ENCODE measurements around the gene APBA2.

APBA2 gene

GRCh38 chr15:29110176-29110575 lies 224.4 kb downstream of the APBA2 start:
- H3K36me3 ChIP-seq (ENCODE audit: insufficient read depth, low read length): no peaks in the 10 kb centered on the region
- H3F3A ChIP-seq (ENCODE audit: insufficient read depth, low read length): no peaks in the 10 kb centered on the region
- H4K20me1 ChIP-seq (ENCODE audit: insufficient read depth, low read length): no peaks in the 10 kb centered on the region
- no peak overlapping the region for H2AFZ ChIP-seq (ENCODE audit: low read length)
- H3K9me3 ChIP-seq (ENCODE audit: low read length): no peaks in the 10 kb centered on the region
- H3K4me2 ChIP-seq (ENCODE audit: low read length): no peak overlapping the region
- no peak overlapping the region for H3K27ac ChIP-seq (ENCODE audit: low read depth, low read length, poor library complexity, severe bottlenecking)
- no peaks in the 10 kb centered on the region for H3K9me2 ChIP-seq (ENCODE audit: low read depth, low read length)
- TF ChIP-seq EZH2 (IDR thresholded peaks at IDR 0.05; ENCODE audit: borderline replicate concordance, low read length): no peak
- TF ChIP-seq, protein P1, sequence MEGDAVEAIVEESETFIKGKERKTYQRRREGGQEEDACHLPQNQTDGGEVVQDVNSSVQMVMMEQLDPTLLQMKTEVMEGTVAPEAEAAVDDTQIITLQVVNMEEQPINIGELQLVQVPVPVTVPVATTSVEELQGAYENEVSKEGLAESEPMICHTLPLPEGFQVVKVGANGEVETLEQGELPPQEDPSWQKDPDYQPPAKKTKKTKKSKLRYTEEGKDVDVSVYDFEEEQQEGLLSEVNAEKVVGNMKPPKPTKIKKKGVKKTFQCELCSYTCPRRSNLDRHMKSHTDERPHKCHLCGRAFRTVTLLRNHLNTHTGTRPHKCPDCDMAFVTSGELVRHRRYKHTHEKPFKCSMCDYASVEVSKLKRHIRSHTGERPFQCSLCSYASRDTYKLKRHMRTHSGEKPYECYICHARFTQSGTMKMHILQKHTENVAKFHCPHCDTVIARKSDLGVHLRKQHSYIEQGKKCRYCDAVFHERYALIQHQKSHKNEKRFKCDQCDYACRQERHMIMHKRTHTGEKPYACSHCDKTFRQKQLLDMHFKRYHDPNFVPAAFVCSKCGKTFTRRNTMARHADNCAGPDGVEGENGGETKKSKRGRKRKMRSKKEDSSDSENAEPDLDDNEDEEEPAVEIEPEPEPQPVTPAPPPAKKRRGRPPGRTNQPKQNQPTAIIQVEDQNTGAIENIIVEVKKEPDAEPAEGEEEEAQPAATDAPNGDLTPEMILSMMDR (IDR thresholded peaks at IDR 0.05; ENCODE audit: low read length): no peak
- H3K4me1 ChIP-seq (ENCODE audit: insufficient read depth, low read length, severe bottlenecking): no peaks in the 10 kb centered on the region
- H3K4me3 ChIP-seq (ENCODE audit: low read depth, low read length, poor library complexity, severe bottlenecking): no peak overlapping the region
- H3K27me3 ChIP-seq (ENCODE audit: insufficient read depth, low read length): no peaks in the 10 kb centered on the region
- H3K9ac ChIP-seq (ENCODE audit: low read length): no peak overlapping the region
- H3K79me2 ChIP-seq (ENCODE audit: insufficient read depth, low read length): no peaks in the 10 kb centered on the region

DNA sequence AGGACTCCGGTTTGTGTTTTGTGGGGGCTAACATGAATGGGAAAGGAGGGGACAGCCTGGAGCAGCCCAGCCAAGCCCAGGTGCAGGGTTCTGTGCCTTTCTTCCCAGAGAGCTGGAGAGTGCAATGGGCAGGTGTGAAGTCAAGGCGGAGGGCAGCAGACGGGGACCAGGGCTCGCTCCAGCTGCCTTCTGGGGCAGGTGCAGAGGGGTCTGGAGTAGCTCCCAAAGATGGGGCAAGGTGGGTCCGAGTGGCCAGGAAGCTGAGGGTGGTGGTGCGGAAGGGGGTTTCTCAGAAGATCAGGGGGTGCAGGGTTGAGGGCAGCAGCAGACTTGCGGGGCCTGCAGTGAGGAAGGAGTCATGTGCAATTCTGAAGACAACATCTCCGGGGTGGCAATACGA lies 225.0 kb downstream of the APBA2 start:
- H4K20me1 ChIP-seq (ENCODE audit: insufficient read depth, low read length): no peaks in the 10 kb centered on the region
- no peaks in the 10 kb centered on the region for H3K4me1 ChIP-seq (ENCODE audit: insufficient read depth, low read length, severe bottlenecking)
- H3K27me3 ChIP-seq (ENCODE audit: insufficient read depth, low read length): no peaks in the 10 kb centered on the region
- H2AFZ ChIP-seq (ENCODE audit: low read length): no peak overlapping the region
- H3K9me2 ChIP-seq (ENCODE audit: low read depth, low read length): no peaks in the 10 kb centered on the region
- H3K9ac ChIP-seq (ENCODE audit: low read length): no peak overlapping the region
- no peak overlapping the region for H3K4me2 ChIP-seq (ENCODE audit: low read length)
- TF ChIP-seq EZH2 (IDR thresholded peaks at IDR 0.05; ENCODE audit: borderline replicate concordance, low read length): no peak
- TF ChIP-seq, protein P1 (IDR thresholded peaks at IDR 0.05; ENCODE audit: low read length): no peak
- no peak overlapping the region for H3K4me3 ChIP-seq (ENCODE audit: low read depth, low read length, poor library complexity, severe bottlenecking)
- no peak overlapping the region for H3K27ac ChIP-seq (ENCODE audit: low read depth, low read length, poor library complexity, severe bottlenecking)
- no peaks in the 10 kb centered on the region for H3K79me2 ChIP-seq (ENCODE audit: insufficient read depth, low read length)
- no peaks in the 10 kb centered on the region for H3K36me3 ChIP-seq (ENCODE audit: insufficient read depth, low read length)
- H3K9me3 ChIP-seq (ENCODE audit: low read length): no peaks in the 10 kb centered on the region
- no peaks in the 10 kb centered on the region for H3F3A ChIP-seq (ENCODE audit: insufficient read depth, low read length)

DNA sequence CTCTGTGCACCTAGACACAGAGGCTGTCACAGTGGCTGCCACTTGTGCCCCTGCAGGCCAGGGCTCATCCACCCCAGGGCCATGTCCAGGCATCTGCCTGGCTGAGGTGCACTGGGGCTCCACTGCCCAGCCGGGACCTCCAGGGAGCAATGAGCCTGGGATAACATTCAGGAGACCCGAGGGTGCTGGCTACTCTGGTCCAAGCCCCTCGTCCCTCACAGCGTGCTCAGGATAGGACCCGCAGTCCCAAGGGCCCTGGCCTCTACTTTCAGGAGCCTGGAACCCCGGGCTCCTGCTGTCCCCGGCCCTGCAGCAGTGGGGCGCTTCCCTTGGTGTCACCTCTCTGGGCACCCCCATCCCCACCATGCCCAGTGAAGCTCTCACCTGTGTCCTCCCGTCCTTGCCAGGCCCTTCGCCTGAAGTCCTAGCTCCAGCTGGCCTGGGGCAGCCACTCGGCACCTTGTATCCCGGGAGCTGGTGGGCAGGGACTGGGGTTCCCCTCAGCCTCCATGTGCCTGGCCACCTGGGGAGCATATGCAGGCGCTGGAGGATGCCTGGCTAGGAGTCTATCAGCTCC lies 226.0 kb downstream of the APBA2 start:
- no peaks in the 10 kb centered on the region for H3K9me2 ChIP-seq (ENCODE audit: low read depth, low read length)

More for the DNA sequence above, 226.0 kb downstream of the APBA2 start:
- Histone ChIP-seq H4K20me1 (ENCODE audit: insufficient read depth, low read length) (no peaks in the 10 kb centered on the region), H3K79me2 (ENCODE audit: insufficient read depth, low read length) (no peaks in the 10 kb centered on the region), H3K4me1 (ENCODE audit: insufficient read depth, low read length, severe bottlenecking) (no peaks in the 10 kb centered on the region), H2AFZ (ENCODE audit: low read length) (no peak overlapping the region), H3F3A (ENCODE audit: insufficient read depth, low read length) (no peaks in the 10 kb centered on the region), H3K9ac (ENCODE audit: low read length) (no peak overlapping the region), H3K27ac (ENCODE audit: low read depth, low read length, poor library complexity, severe bottlenecking) (no peak overlapping the region), H3K9me3 (ENCODE audit: low read length) (no peaks in the 10 kb centered on the region), H3K27me3 (ENCODE audit: insufficient read depth, low read length) (no peaks in the 10 kb centered on the region), H3K36me3 (ENCODE audit: insufficient read depth, low read length) (no peaks in the 10 kb centered on the region), H3K4me2 (ENCODE audit: low read length) (no peak overlapping the region), H3K4me3 (ENCODE audit: low read depth, low read length, poor library complexity, severe bottlenecking) (no peak overlapping the region)
- TF ChIP-seq, protein P1 (IDR thresholded peaks at IDR 0.05; ENCODE audit: low read length): no peak
- no peak for TF ChIP-seq EZH2 (IDR thresholded peaks at IDR 0.05; ENCODE audit: borderline replicate concordance, low read length)

All from OCI-LY1 (cell line).